HEK293T (cell line): ENCODE data around the gene OXGR1.

Experiments used
- BHLHE40 ChIP-seq: fragments of 450-650 bp; IDR thresholded peaks from 2 replicates; pipeline ENCODE4 v1.6.1; 2016; ENCODE audit warnings: mild to moderate bottlenecking, moderate library complexity, borderline replicate concordance
- ELF4 ChIP-seq: fragments of 450-650 bp; IDR thresholded peaks from 2 replicates; pipeline ENCODE4 v1.6.1; 2017; ENCODE audit warnings: antibody characterized with exemption
- FOXM1 ChIP-seq: fragments of 450-650 bp; IDR thresholded peaks from 2 replicates; pipeline ENCODE4 v1.6.1; 2017; ENCODE audit warnings: mild to moderate bottlenecking, borderline replicate concordance
- L3MBTL2 ChIP-seq: fragments of 450-650 bp; conservative IDR thresholded peaks from 2 replicates; pipeline ENCODE4 v1.6.1; 2016; ENCODE audit warnings: mild to moderate bottlenecking
- NFRKB ChIP-seq: fragments of 450-650 bp; IDR thresholded peaks from 2 replicates; pipeline ENCODE4 v1.6.1; 2016; ENCODE audit warnings: mild to moderate bottlenecking, moderate library complexity
- SP1 ChIP-seq: fragments of 450-650 bp; IDR thresholded peaks from 2 replicates; pipeline ENCODE4 v1.6.1; 2017
- SUZ12 ChIP-seq: fragments of 450-650 bp; IDR thresholded peaks from 2 replicates; pipeline ENCODE4 v1.6.1; 2016; ENCODE audit warnings: mild to moderate bottlenecking
- TARDBP ChIP-seq: fragments of 450-650 bp; IDR thresholded peaks from 2 replicates; pipeline ENCODE4 v1.6.1; 2016
- ZNF384 ChIP-seq: fragments of 450-650 bp; IDR thresholded peaks from 2 replicates; pipeline ENCODE4 v1.6.1; 2016

GRCh38 chr13:97021241-97021640 lies 27.0 kb upstream of the OXGR1 start:
- TF ChIP-seq FOXM1 (no peak), SP1 (no peak), ELF4 (no peak), BHLHE40 (no peak), TARDBP (no peak), L3MBTL2 (no peak), NFRKB (no peak), ZNF384 (no peak), SUZ12 (no peak)
